Heart left ventricle (tissue), 16 donors: Measurements from ENCODE around the gene SETD6. TPM values are rescaled to one million over a fixed set of nuclear protein-coding genes. Genes with fewer than 3 reads are reported as not detected.

Experiments
- ATAC-seq, 4 donors: fragments of 200-7000 bp; cut with Tn5 transposase; one replicate each; pipeline ENCODE4 v1.9.1; 2020 to 2022; ENCODE audit warnings: moderate library complexity in 4 of 4, mild to moderate bottlenecking in 3 of 4, moderate number of reproducible peaks in 1 of 4
- DNase-seq, 5 donors: peaks; one replicate each; pipeline ENCODE4 v3.0.0-alpha.2; 2020
- H3K27ac ChIP-seq, 12 donors: fragments of 200-600 bp; sonication (generic) in 4 of 12; one replicate each; pipeline versions ENCODE4 v1.5.0 to v1.8.0; 2016 to 2022; ENCODE audit warnings: mild to moderate bottlenecking in 2 of 12
- H3K27me3 ChIP-seq, 9 donors: fragments of 200-600 bp; sonication (generic) in 2 of 9; one replicate each; pipeline versions ENCODE4 v1.5.1 to v1.8.0; 2016 to 2022; ENCODE audit warnings: mild to moderate bottlenecking in 3 of 9
- H3K36me3 ChIP-seq, 9 donors: fragments of 200-600 bp; sonication (generic) in 2 of 9; one replicate each; pipeline versions ENCODE4 v1.5.0 to v1.8.0; 2018 to 2022; ENCODE audit warnings: mild to moderate bottlenecking in 2 of 9
- H3K4me1 ChIP-seq, 12 donors: fragments of 200-600 bp; sonication (generic) in 4 of 12; one replicate each; pipeline versions ENCODE4 v1.5.0 to v1.8.0; 2016 to 2022; ENCODE audit warnings: mild to moderate bottlenecking in 3 of 12
- H3K4me3 ChIP-seq, 12 donors: fragments of 200-600 bp; sonication (generic) in 4 of 12; one replicate each; pipeline versions ENCODE4 v1.5.0 to v1.8.0; 2017 to 2022; ENCODE audit warnings: mild to moderate bottlenecking in 9 of 12, moderate library complexity in 4 of 12
- H3K9me3 ChIP-seq, 12 donors: fragments of 200-600 bp; sonication (generic) in 4 of 12; one replicate each; pipeline versions ENCODE4 v1.5.0 to v1.8.0; 2016 to 2022; ENCODE audit warnings: mild to moderate bottlenecking in 1 of 12
- POLR2A ChIP-seq, 2 donors: fragments of 450-650 bp; IDR thresholded peaks; one replicate each; pipeline ENCODE4 v1.6.1; 2017; ENCODE audit warnings: antibody characterized with exemption in 2 of 2, mild to moderate bottlenecking in 2 of 2, moderate library complexity in 2 of 2
- WGBS, 4 donors: extraction: QIAGEN DNeasy Blood & Tissue Kit in 2 of 4; methylation state at CpG; one replicate each; pipeline versions ENCODE4 v1.1.5 to v1.1.7; 2013 to 2018; 5-methylcytosine and 5-hydroxymethylcytosine counted together
- intact Hi-C, 10 donors: fragments of 100-400 bp; cut with DNase I; formaldehyde crosslinking; loops; one replicate each; pipeline versions ENCODE4 v1.11.1 to v1.14.2; 2022
- polyA plus RNA-seq, 2 donors: library from polyadenylated mRNA; stranded (reverse); fragments of 200-250 nt; gene quantifications; one replicate each; pipeline ENCODE4 v1.2.3, GENCODE V29; 2013
- total RNA-seq, 9 donors: library from RNA; depleted of rRNA in 2 of 9; stranded (reverse); fragments of >200 nt in 2 of 9; fragmentation: NEBNext Ultra II Directional in 3 of 9; extraction: Animal tissue kit (Norgen Biotek cat#: 25700) in 3 of 9; gene quantifications; one replicate each; pipeline versions ENCODE4 v1.1.0 to v1.2.4, GENCODE V29; 2016 to 2023
- TF ChIP-seq, protein P1 (sequence below), 12 donors: fragments of 200-600 bp; sonication (generic) in 4 of 12; IDR thresholded peaks; one replicate each; pipeline versions ENCODE4 v1.5.0 to v1.8.0; 2018 to 2022; ENCODE audit warnings: antibody characterized with exemption in 12 of 12, mild to moderate bottlenecking in 5 of 12
- donor health status: ischemic (EF 13 %, LVEDD 7.1; RV severe dilation, severe dysfunction).
- donor health status: healthy with polysubstance abuse.
- donor health status: DM: no; HTN: yes; CAD: no.
- donor health status: DM: no; HTN: no; CAD: no.
- donor health status: ischemic (EF 25% LVEDD 6.9; RV normal size, moderate dysfunction).
- donor health status: ischemic (EF 25% LVEDD 5.7; RV mildly dilated, moderate dysfunction).
- donor health status: healthy.
- donor health status: DM: yes; HTN: yes; CAD: no.
- donor health status: ischemic (EF 35%, LVEDD 5.7; RV mildly dilated, moderate dysfunction).
- donor health status: nonischemic (EF 11% LVEDD 7.7; RV severe dilation, severe dysfunction).
- donor health status: DM: yes; HTN: yes; CAD: no.
- donor health status: PGD.
- donor health status: ischemic (EF 29% LVEDD 5.4; RV normal size, mild dysfunction).
- donor health status: nonischemic (EF 23%, LVEDD 6.1; RV moderate dilation, normal function).

Gene SETD6
- total and polyA plus RNA-seq, 11 donors = 10.1 to 18.0 (median 14.3) TPM

DNA sequence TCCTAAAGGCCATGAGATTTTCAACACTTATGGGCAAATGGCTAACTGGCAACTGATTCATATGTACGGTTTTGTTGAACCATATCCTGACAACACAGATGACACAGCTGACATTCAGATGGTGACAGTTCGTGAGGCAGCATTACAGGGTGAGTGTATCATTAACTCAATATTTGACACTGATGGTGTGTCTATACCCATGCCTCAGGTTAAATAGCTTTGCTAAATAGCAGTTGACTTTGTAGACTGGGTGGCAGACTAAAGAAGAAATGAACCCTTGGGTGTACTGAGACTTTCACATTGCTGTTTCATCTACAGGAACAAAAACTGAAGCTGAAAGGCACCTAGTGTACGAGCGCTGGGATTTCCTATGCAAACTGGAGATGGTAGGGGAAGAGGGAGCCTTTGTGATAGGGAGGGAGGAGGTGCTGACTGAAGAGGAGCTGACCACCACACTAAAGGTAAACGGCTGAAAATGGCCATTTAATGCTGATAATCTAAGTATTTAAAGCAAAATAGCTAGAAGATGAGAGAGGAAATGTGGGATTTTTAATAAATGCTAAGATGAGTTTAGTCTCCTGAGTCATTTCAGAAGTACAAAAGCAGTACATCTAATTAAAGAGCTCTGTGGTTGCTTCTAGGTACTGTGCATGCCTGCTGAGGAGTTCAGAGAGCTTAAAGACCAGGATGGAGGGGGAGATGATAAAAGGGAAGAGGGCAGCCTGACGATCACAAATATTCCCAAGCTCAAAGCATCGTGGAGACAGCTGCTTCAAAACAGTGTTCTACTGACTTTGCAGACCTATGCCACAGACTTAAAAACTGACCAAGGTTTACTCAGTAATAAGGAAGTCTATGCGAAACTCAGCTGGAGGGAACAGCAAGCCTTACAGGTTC lies 3.0 kb downstream of the SETD6 start:
- Histone ChIP-seq H3K27ac (no peak overlapping the region), H3K36me3 (peaks cover 4 to 74% (median 67%) of the 10 kb centered on the region in 9 donors), H3K4me1 (peaks cover 0 to 21% (median 15%) of the 10 kb centered on the region in 12 donors), H3K4me3 (no peak overlapping the region), H3K9me3 (no peaks in the 10 kb centered on the region), H3K27me3 (no peaks in the 10 kb centered on the region)
- intact Hi-C loops = loop anchor here in 7 of 10 donors (5.0 to 10.0 kb wide), 6 partner anchors 106 to 236 kb away; partner anchors contain the start of gene CNOT1 (in 4 of the 7)
- 67 to 73% (median 71%) methylated on average over 8 of the region's 8 CpGs for WGBS, 4 donors
- TF ChIP-seq, protein P1, sequence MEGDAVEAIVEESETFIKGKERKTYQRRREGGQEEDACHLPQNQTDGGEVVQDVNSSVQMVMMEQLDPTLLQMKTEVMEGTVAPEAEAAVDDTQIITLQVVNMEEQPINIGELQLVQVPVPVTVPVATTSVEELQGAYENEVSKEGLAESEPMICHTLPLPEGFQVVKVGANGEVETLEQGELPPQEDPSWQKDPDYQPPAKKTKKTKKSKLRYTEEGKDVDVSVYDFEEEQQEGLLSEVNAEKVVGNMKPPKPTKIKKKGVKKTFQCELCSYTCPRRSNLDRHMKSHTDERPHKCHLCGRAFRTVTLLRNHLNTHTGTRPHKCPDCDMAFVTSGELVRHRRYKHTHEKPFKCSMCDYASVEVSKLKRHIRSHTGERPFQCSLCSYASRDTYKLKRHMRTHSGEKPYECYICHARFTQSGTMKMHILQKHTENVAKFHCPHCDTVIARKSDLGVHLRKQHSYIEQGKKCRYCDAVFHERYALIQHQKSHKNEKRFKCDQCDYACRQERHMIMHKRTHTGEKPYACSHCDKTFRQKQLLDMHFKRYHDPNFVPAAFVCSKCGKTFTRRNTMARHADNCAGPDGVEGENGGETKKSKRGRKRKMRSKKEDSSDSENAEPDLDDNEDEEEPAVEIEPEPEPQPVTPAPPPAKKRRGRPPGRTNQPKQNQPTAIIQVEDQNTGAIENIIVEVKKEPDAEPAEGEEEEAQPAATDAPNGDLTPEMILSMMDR (IDR thresholded peaks at IDR 0.05) = no peak
- TF ChIP-seq POLR2A (IDR thresholded peaks at IDR 0.05) = no peak
- DNase-seq = no peak
- ATAC-seq = no peak

DNA sequence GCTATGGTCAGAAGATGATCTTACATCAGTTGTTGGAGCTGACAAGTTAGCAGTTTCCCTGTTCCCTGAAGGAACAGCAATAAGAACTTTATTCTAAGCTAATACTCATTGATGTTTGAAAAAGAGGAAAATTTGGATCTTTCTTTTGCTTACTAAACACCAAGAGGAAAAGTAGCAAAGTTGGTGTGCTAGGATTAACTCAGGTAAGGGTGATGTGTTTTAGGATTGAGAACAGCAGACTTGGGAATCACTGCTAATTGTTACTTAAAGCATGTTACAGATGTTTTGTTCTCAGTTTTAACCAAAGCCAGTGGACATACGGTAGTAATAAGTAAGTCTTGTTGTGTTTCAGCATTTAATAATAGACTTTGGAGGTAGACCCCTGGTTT lies 3.7 kb downstream of the SETD6 start:
- H3K4me3 ChIP-seq = no peak overlapping the region
- ATAC-seq (no peak), DNase-seq (no peak)
- H3K27me3 ChIP-seq = no peaks in the 10 kb centered on the region
- intact Hi-C loops = loop anchor here in 7 of 10 donors (5.0 to 10.0 kb wide), 6 partner anchors 106 to 236 kb away; partner anchors contain the start of gene CNOT1 (in 4 of the 7)
- H3K4me1 ChIP-seq = peaks cover 0 to 21% (median 15%) of the 10 kb centered on the region in 12 donors
- TF ChIP-seq POLR2A (IDR thresholded peaks at IDR 0.05) = no peak
- TF ChIP-seq, protein P1 (IDR thresholded peaks at IDR 0.05) = no peak
- H3K9me3 ChIP-seq = no peaks in the 10 kb centered on the region
- H3K36me3 ChIP-seq = peaks cover 4 to 77% (median 74%) of the 10 kb centered on the region in 9 donors
- no peak overlapping the region for H3K27ac ChIP-seq
- WGBS, 4 donors = 77 to 96% (median 84%) methylated on average over 1 of the region's 1 CpG

DNA sequence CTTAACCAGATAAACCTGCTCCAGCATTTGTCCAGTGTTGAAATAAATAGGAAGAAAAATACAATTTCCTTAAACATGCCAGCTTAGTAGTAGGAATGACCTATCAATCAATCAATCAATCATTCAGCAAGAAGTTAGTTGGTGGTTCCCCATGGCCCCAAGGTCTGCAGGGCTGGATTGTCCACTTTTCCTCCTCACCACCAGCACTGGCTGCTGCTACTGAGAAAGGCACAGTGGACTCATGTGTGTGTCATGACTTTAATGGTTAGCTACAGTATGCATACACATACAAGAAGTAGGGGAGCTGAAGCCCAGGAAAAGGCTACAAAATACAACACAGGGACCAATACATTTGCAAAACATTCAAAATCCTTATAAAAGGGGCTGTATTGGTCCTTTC lies 4.4 kb downstream of the SETD6 start:
- Histone ChIP-seq H3K4me3 (no peak overlapping the region), H3K36me3 (peaks cover 4 to 84% (median 81%) of the 10 kb centered on the region in 9 donors), H3K9me3 (no peaks in the 10 kb centered on the region), H3K27ac (no peak overlapping the region), H3K4me1 (peaks cover 0 to 17% (median 9%) of the 10 kb centered on the region in 12 donors), H3K27me3 (no peaks in the 10 kb centered on the region)
- ATAC-seq (no peak), DNase-seq (no peak)
- intact Hi-C loops = loop anchor here in 8 of 10 donors (5.0 to 10.0 kb wide), 8 partner anchors 53 to 235 kb away; partner anchors contain the start of gene CNOT1 (in 4 of the 8)
- TF ChIP-seq POLR2A (IDR thresholded peaks at IDR 0.05) = no peak
- TF ChIP-seq, protein P1 (IDR thresholded peaks at IDR 0.05) = no peak

DNA sequence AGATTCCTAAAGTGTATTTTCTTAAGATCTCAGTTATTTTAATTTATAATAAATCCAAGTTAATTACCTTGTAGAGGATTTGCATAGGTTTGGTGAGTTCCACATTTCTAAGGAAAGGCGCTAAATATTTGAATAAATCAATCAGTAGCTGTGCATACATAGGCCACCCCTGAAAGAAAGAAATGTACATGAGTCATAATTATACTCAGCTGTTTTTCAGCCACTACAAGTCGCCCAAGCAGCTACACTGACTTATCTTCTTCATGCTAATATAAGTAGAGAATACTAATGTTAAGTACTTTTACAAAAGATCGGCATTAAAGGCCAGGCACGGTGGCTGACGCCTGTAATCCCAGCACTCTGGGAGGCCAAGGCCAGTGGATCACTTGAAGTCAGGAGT lies 14.9 kb downstream of the SETD6 start:
- Histone ChIP-seq H3K4me1 (peaks cover 0 to 12% (median 0%) of the 10 kb centered on the region in 12 donors), H3K27ac (no peak overlapping the region), H3K36me3 (peaks cover 2 to 100% (median 100%) of the 10 kb centered on the region in 9 donors), H3K27me3 (no peaks in the 10 kb centered on the region), H3K9me3 (no peaks in the 10 kb centered on the region), H3K4me3 (no peak overlapping the region)
- DNase-seq = no peak
- WGBS, 4 donors = 91 to 94% (median 93%) methylated on average over 5 of the region's 5 CpGs
- intact Hi-C loops = loop anchor here in 1 of 10 donors (10.0 kb wide), 1 partner anchor 55 kb away; no protein-coding TSS in a partner anchor
- TF ChIP-seq POLR2A (IDR thresholded peaks at IDR 0.05) = no peak
- TF ChIP-seq, protein P1 (IDR thresholded peaks at IDR 0.05) = no peak
- no peak for ATAC-seq
